ENCODE results near the gene AOPEP. TPM values are rescaled to one million over a fixed set of nuclear protein-coding genes. Genes with fewer than 3 reads are reported as not detected.

The AOPEP gene
- total and polyA plus RNA-seq, 2 donors (not counting 1 experiment from before 2014, with no cell fraction given) = 66.1 to 94.1 TPM

DNA sequence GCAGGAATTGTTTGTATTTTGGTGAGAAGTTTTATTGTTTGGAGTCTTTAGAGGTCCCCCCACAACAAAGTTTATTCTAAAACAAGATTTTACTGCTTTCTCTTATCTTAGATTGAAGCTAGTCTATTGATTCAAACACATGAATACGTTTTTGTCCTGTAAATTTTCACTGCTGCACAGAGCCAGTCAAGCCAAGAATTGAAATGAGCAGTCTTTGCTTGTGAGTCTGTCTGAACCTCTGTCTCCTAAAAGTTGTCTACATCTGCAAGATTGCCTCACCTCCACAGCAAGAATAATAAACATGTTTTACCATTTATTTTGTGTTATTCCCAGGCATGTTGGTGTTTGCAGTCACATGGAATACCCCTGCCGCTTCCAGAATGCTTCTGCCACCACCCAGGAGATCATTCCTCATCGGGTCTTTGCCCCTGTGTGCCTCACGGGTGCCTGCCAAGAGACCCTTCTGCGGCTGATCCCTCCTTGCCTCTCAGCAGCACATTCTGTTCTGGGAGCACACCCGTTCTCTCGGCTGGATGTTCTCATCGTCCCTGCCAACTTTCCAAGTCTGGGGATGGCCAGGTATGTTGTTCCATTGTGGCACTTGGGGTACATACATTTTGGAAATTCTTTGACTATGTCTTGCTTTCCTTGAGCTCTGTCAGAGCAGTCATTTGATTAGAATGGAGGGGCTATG is 74.1 kb downstream of the AOPEP start:
- no peak overlapping the region for H3K4me3 ChIP-seq (replicated peaks in 1 of 4; ENCODE audit: control extremely low read depth in 1 of 4, insufficient read depth in 1 of 4, low read depth in 3 of 4, low read length in 4 of 4)

DNA sequence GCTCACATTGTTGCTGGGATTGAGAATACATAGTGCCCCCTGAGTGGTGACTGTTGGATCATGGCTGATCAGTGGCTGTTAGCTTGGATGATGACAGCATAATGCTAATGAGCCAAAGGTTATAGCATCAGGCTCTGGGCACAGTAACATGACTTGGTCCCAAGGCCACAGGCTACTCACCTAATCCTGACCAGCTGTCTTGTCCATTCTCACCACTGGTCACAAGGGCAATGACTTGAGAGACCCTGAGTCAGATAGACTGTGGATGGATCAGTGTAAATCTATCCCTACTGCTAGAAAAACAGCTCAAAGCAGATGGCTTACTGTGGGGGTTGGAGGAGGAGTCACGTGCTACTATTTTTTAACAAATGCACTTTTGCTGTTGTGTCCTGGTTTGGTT is 74.7 kb downstream of the AOPEP start:
- Histone ChIP-seq H3K4me1 (ENCODE audit: control insufficient read depth, extremely low read depth, insufficient read depth, low read length) (peaks cover 23% of the 10 kb centered on the region), H4K20me1 (ENCODE audit: control insufficient read depth, extremely low read depth, insufficient read depth, low read length) (no peaks in the 10 kb centered on the region), H3K79me2 (ENCODE audit: control insufficient read depth, insufficient read depth, low read length) (no peaks in the 10 kb centered on the region), H3K9me3 (ENCODE audit: control insufficient read depth, insufficient read depth, low read depth, low read length) (no peaks in the 10 kb centered on the region), H3K9ac (ENCODE audit: insufficient read depth, low read length) (no peak overlapping the region), H3K27ac (ENCODE audit: insufficient read depth, low read length) (peak overlapping the region; percentile 3), H3K27me3 (ENCODE audit: control insufficient read depth, insufficient read depth, low read length) (no peaks in the 10 kb centered on the region), H2AFZ (ENCODE audit: low read length) (no peak overlapping the region), H3K4me2 (ENCODE audit: extremely low read depth, insufficient read depth, low read length) (no peak overlapping the region), H3K36me3 (ENCODE audit: control insufficient read depth, insufficient read depth, low read length) (no peaks in the 10 kb centered on the region), H3K4me3 (replicated peaks in 1 of 4; ENCODE audit: control extremely low read depth in 1 of 4, insufficient read depth in 1 of 4, low read depth in 3 of 4, low read length in 4 of 4) (no peak overlapping the region)
- TF ChIP-seq EZH2 (IDR thresholded peaks at IDR 0.05; ENCODE audit: low read length, missing control alignments) = no peak
- TF ChIP-seq, protein P1, sequence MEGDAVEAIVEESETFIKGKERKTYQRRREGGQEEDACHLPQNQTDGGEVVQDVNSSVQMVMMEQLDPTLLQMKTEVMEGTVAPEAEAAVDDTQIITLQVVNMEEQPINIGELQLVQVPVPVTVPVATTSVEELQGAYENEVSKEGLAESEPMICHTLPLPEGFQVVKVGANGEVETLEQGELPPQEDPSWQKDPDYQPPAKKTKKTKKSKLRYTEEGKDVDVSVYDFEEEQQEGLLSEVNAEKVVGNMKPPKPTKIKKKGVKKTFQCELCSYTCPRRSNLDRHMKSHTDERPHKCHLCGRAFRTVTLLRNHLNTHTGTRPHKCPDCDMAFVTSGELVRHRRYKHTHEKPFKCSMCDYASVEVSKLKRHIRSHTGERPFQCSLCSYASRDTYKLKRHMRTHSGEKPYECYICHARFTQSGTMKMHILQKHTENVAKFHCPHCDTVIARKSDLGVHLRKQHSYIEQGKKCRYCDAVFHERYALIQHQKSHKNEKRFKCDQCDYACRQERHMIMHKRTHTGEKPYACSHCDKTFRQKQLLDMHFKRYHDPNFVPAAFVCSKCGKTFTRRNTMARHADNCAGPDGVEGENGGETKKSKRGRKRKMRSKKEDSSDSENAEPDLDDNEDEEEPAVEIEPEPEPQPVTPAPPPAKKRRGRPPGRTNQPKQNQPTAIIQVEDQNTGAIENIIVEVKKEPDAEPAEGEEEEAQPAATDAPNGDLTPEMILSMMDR (conservative IDR thresholded peaks at IDR 0.05 in 1 of 2, IDR thresholded peaks at IDR 0.05 in 1 of 2; ENCODE audit: low read depth in 1 of 2, low read length in 2 of 2) = no peak
- DNase-seq (ENCODE audit: low read depth in 2 of 2) = peak in 1 of 2 donors; percentile 58

More for the DNA sequence above, 74.1 kb downstream of the AOPEP start:
- no peak overlapping the region for H3K9ac ChIP-seq (ENCODE audit: insufficient read depth, low read length)
- DNase-seq (ENCODE audit: low read depth in 2 of 2) = peak in 1 of 2 donors; percentile 68
- no peaks in the 10 kb centered on the region for H3K27me3 ChIP-seq (ENCODE audit: control insufficient read depth, insufficient read depth, low read length)
- TF ChIP-seq EZH2 (IDR thresholded peaks at IDR 0.05; ENCODE audit: low read length, missing control alignments) = no peak
- TF ChIP-seq, protein P1 (conservative IDR thresholded peaks at IDR 0.05 in 1 of 2, IDR thresholded peaks at IDR 0.05 in 1 of 2; ENCODE audit: low read depth in 1 of 2, low read length in 2 of 2) = no peak
- H3K4me2 ChIP-seq (ENCODE audit: extremely low read depth, insufficient read depth, low read length) = no peak overlapping the region
- H4K20me1 ChIP-seq (ENCODE audit: control insufficient read depth, extremely low read depth, insufficient read depth, low read length) = no peaks in the 10 kb centered on the region
- H3K27ac ChIP-seq (ENCODE audit: insufficient read depth, low read length) = peak overlapping the region; percentile 3
- H2AFZ ChIP-seq (ENCODE audit: low read length) = no peak overlapping the region
- no peaks in the 10 kb centered on the region for H3K79me2 ChIP-seq (ENCODE audit: control insufficient read depth, insufficient read depth, low read length)
- peaks cover 18% of the 10 kb centered on the region for H3K4me1 ChIP-seq (ENCODE audit: control insufficient read depth, extremely low read depth, insufficient read depth, low read length)
- H3K36me3 ChIP-seq (ENCODE audit: control insufficient read depth, insufficient read depth, low read length) = no peaks in the 10 kb centered on the region
- H3K9me3 ChIP-seq (ENCODE audit: control insufficient read depth, insufficient read depth, low read depth, low read length) = no peaks in the 10 kb centered on the region

DNA sequence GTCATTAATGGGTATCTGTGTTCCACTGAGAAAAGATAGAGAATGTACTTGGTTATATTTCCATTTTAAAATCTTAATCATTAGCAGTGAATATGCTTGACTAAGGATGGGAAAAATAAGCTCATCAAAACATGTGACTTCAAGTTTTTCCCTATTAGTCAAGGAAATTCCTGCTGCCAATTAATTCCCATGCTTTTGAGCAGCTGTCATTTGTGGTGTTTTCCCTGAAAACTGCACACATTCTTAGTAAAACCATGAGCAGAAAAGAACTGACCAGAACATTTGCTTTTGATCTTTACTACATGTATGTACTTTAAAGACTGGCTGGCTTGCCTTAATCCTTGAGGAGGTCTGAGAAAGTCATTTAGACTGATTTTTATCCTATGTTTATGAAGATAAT is 75.2 kb downstream of the AOPEP start:
- Histone ChIP-seq H3K4me2 (ENCODE audit: extremely low read depth, insufficient read depth, low read length) (no peak overlapping the region), H3K4me3 (replicated peaks in 1 of 4; ENCODE audit: control extremely low read depth in 1 of 4, insufficient read depth in 1 of 4, low read depth in 3 of 4, low read length in 4 of 4) (no peak overlapping the region), H3K4me1 (ENCODE audit: control insufficient read depth, extremely low read depth, insufficient read depth, low read length) (peaks cover 23% of the 10 kb centered on the region), H3K79me2 (ENCODE audit: control insufficient read depth, insufficient read depth, low read length) (no peaks in the 10 kb centered on the region), H3K27me3 (ENCODE audit: control insufficient read depth, insufficient read depth, low read length) (no peaks in the 10 kb centered on the region), H3K9me3 (ENCODE audit: control insufficient read depth, insufficient read depth, low read depth, low read length) (no peaks in the 10 kb centered on the region), H3K9ac (ENCODE audit: insufficient read depth, low read length) (no peak overlapping the region), H4K20me1 (ENCODE audit: control insufficient read depth, extremely low read depth, insufficient read depth, low read length) (no peaks in the 10 kb centered on the region), H3K27ac (ENCODE audit: insufficient read depth, low read length) (no peak overlapping the region), H3K36me3 (ENCODE audit: control insufficient read depth, insufficient read depth, low read length) (no peaks in the 10 kb centered on the region), H2AFZ (ENCODE audit: low read length) (no peak overlapping the region)
- peak; percentile 17 to 92 for DNase-seq (ENCODE audit: low read depth in 2 of 2)
- TF ChIP-seq EZH2 (IDR thresholded peaks at IDR 0.05; ENCODE audit: low read length, missing control alignments) = no peak
- TF ChIP-seq, protein P1 (conservative IDR thresholded peaks at IDR 0.05 in 1 of 2, IDR thresholded peaks at IDR 0.05 in 1 of 2; ENCODE audit: low read depth in 1 of 2, low read length in 2 of 2) = no peak
